CD4-positive, alpha-beta T cell treated with Interleukin-15 for 1 hour (primary cell): ENCODE measurements around the gene TBX10.
A peak's percentile ranks its signal among the peaks of the same experiment; 100 is the strongest.
"Not testable (repeated sequence)": the region's sequence is repeated elsewhere in the genome, so short reads cannot be mapped to it uniquely, and the experiment has no call there.

Experiments
- DNase-seq: peaks from one replicate; pipeline ENCODE4 v3.0.0-alpha.2; 2020

TBX10 gene

DNA sequence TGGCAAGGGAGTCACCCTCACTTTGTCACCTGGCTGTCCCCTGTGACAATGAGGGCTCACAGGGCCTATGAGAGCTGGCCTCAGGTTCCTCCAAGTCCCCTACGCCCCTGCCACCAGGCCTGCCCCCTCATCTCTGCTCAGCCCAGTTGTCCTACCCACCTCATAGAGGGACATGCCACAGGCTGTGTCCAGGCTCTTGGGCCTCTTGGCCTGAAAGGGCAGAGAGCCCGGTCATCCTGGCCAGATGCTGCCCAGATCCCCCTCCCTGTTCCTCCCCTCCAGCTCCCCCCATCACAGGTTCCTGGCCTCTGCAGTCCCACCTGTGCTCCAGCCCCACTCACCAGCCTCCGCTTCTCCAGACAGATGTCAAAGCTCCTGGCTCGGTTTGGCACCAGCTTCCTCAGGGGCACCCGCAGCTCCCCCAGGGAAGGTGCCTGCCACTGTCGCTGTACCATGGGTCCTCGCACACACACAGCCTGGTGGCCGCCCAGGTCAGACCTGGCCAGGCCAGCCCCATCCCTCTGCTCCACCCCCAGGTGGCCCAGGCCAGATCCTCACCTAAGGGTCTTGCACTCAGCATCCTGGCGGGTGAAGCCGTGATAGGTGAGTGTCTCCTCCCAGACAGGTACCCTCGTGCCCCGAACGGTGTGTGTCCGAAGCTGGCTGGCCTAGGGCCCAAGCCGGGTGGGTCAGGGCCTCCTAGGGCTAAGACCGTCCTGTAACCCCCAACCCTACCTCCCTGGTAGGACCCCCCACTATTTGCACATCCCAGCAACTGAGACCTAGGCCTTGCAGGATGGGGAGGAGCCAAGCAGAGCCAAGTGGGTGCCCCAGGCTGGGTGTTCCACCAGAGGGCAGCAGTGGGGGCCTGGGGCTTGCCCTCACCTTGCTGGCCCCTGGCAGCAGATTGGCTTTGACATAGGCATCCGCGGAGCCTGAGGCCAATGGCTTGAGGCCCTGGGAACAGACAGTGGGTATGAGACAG is 24.5 kb downstream of the TBX10 start:
- peak; percentile 57 for DNase-seq

DNA sequence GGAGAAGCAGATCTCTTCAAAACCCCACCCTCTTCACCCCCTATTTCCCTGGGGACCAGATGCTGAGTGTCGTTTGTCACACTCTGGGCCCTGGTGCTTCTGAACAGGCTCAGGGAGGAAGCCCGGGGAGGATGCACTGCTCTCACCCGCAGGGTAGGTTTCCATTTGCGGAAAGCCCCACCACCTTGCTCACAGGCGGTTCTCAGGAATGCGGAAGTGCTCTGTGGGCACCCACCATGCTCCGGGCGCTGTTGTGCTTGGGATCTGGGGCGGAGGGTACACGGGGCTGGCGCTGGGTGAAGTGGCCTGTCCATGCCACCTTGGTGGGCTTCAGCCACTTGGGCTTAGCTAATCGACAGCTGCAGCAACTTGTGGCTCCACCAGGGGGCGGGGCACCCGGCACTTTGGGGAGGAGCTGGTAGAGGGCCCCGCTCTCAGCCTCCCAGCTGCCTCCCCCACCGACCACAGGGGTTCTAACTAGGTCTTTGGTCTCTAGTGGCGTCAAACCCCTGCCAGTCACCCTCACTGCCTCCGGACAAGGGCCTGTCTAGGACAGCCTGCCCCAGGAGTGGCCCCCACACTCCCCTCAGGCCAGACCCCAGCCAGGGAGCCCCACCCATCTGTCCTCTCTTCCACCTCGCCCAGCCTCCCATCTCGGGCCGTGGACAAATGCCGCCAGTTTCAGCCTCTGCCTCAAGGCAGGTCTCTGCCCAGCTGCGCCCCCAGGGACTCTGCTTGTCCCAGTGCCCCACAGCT is 25.4 kb downstream of the TBX10 start:
- peak; percentile 93 for DNase-seq

DNA sequence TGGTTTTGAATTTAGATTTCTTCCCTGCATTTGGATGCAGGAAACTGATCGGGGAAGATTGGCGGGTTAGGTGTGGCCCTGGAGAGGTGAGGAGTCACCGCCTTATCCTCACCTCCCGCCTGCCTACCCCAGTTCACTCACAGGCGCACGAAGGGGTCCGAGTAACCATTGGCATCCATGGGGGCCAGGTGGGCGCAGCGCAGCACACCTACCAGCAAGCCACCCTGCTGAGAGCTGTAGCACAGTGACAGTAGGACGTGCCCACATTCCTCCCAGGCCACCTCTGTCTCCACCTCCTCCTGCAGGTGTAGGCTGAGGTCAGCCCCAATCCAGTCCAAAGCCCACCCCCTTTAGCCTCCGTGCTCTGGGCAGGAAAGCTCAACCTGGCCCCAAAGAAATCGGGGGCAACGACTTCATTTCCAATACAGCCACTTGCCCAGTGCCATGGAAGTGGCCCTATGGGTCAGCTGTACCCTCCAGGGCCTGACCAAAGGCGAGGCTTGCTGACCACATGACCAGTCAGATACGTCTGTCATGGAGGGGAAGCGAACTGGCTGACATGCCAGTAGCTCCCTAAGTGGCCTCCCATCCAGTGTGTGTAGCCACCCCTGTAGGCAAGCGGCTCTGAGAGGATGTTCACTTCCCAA is 26.1 kb downstream of the TBX10 start:
- DNase-seq = no peak

DNA sequence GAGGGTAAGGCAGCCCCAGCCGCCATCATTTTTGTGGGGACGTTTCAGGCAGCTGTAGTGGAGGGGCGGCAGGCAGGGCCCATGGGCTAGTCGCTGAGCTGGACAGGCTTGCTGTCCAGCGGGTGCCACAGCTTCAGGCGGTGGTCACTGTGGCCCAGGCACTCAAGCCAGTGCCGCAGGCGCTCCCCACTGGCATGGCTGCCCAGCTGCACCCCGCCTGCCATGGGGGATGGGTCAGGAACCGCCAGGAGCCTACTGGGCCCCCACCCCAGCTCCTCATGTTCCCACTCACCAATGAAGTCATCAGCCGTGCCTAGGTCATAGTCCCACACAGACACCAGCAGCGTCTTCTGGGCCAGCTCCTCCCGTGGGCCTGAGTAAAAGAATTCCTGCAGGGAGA is 26.8 kb downstream of the TBX10 start:
- DNase-seq = no peak

DNA sequence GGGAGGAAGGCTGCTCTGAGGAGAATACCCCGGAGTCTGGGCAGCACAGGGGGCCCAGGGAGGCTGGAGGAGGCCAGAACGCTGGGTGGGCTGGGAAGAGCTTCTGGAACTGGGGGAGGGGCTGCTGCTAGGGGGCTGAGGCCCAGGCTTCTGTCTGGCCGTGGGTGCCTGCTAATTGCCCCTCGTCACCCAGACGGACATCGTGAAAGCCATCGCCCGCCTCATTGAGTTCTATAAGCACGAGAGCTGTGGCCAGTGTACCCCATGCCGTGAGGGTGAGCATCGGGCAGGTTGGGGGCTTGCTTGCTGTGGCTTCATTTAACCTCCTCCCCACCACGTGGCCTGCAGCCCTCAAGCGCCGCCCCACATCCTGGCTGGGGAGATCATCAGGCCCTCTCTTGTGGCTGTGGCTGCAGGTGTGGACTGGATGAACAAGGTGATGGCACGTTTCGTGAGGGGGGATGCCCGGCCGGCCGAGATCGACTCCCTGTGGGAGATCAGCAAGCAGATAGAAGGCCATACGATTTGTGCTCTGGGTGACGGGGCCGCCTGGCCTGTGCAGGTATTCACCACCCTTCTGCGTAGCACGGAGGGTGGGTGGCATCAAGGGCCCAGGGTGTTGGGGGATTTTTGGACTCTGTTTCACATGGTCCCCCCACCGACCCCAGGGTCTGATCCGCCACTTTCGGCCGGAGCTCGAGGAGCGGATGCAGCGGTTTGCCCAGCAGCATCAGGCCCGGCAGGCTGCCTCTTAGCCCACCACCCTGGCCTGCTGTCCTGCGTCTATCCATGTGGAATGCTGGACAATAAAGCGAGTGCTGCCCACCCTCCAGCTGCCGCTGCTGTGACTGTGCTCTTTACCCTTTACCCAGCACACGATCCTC is 27.6 kb downstream of the TBX10 start:
- DNase-seq = no peak

DNA sequence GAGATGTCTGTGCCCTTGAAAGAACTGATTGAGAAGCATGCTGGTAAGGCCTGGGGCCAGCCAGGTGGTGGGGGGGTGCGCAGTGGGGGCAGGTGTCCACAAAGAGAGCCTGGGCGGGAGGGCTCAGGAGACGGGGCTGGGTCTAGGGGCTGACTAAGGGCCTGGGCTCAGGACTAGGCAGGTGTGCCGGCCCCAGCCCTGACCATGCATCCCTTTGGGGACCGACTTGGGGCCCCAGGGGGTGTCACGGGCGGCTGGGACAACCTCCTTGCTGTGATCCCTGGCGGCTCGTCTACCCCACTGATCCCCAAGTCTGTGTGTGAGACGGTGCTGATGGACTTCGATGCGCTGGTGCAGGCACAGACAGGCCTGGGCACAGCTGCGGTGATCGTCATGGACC is 28.4 kb downstream of the TBX10 start:
- DNase-seq = no peak

DNA sequence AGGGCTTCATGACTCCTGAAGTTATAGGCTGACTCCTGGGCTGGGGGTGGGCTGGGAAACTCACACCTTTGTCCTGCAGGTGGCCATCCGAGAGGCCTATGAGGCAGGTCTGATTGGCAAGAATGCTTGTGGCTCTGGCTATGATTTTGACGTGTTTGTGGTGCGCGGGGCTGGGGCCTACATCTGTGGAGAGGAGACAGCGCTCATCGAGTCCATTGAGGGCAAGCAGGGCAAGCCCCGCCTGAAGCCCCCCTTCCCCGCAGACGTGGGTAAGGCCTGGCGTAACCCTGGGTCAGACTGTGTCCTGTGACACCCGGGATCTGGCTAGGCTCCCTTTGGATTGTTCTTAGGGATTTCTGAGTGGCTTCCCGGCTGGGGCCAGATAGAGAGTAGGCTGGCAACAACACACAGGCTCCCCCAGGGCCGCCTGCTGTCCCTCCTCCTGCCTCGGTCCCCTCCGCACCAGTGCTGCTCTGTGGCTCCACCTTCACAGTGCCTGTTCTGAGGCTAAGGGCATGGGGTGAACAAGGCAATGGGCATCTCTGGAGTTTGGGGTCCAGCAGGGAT is 29.2 kb downstream of the TBX10 start:
- no peak for DNase-seq

DNA sequence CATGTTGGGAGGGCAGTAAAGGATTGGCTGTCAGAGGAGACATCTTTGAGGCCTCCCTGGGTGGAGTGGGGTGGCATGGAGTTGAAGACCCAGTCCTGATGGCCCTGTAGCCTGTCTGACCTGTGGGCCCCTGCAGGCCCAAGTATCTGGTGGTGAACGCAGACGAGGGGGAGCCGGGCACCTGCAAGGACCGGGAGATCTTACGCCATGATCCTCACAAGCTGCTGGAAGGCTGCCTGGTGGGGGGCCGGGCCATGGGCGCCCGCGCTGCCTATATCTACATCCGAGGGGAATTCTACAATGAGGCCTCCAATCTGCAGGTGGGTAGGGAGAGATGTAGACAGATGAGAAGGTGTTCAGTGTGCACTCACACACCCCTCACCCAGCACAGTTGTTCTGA is 30.2 kb downstream of the TBX10 start:
- no peak for DNase-seq

DNA sequence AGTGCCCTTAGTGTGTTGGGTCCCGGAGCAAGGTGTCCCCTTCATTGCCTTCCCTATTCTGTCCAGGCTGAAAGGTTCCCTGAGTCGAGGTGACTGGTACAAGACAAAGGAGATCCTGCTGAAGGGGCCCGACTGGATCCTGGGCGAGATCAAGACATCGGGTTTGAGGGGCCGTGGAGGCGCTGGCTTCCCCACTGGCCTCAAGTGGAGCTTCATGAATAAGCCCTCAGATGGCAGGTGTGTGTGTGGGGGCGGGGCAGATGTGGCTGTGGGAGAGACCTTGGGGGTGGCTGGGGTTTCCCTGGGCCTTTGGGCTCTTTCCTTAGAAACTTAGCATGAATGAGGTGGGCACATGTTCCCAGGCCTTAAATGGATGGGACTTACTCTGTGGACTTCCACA is 31.1 kb downstream of the TBX10 start:
- DNase-seq = no peak

DNA sequence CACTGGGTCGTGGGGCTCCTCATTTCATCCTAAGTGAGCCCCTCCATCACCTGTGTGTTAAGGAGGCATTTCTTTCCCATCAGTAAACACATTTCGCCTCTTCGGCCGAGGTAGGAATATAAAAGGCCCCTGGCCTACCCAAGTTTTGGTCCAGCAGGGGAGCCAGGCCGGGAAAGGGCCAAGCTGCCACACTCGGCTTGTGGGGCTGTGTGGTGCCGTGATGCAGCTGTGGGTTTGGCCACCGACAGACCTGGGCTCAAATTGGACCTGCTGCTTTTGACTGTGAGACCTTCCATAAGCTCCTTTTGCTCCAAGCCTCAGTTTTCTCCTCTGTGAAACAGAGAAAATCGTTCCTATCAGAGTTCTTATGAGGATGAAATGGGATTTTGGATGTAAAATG is 32.1 kb downstream of the TBX10 start:
- DNase-seq = no peak

DNA sequence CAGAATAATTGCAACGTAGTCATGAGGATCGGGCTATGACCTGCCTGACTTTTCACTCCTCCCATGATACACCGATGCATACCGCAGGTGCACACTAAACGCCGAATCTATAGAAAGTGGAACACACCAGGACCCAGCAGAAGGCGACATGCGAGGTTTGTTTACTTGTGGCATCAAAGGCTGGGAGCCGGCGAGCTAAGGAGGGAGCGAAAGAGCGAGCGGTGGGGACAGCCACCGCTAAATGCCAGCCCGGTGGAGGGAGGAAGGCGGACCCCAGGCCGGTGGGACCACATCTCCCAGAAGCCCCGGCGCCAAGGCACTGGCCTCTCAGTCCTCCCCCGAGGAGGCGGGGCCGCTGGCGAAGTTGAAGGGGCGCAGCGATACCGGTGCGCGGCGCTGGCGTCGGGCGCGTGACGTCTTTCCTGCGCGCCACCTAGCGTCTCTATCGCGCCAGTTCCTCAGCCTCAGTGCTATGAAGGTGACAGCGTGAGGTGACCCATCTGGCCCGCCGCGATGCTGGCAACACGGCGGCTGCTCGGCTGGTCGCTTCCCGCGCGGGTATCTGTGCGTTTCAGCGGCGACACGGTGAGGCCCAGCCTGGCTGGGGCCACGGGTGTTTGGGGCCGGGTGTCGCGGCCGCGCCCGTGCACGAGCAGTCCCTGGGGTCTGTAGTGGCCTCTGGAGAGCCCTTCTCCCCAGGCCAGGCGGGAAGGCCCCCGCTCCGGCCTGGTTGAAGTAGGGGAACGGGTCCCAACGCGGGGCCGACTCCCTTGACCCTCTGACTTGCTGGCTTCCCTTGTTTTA is 32.9 kb downstream of the TBX10 start, which contains the start of gene NDUFV1:
NDUFV1 (plus strand) TSS at position 445 of the 804 bp plus-strand sequence; CDS start at position 514, 69 bp downstream.
- DNase-seq = peak; percentile 95

DNA sequence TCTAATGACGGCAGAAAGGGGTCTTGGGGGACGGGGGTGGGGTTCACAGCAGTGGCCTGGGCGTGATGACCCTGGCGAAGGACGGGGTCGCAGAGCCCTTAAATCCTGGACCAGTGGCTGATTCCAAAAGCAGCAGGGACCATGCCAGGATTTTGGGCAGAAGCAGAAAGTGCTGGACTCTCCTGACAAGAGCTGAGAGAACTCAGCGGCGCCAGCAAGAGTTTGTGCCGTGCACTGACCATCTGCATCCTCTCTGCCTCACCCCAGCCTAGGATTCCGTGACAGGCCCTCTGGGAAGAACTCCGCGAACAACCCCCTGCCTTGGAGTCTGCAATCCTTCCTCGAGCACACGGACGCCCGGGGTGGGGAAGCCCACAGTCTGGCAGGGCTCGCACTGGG is 33.5 kb downstream of the TBX10 start:
- no peak for DNase-seq

DNA sequence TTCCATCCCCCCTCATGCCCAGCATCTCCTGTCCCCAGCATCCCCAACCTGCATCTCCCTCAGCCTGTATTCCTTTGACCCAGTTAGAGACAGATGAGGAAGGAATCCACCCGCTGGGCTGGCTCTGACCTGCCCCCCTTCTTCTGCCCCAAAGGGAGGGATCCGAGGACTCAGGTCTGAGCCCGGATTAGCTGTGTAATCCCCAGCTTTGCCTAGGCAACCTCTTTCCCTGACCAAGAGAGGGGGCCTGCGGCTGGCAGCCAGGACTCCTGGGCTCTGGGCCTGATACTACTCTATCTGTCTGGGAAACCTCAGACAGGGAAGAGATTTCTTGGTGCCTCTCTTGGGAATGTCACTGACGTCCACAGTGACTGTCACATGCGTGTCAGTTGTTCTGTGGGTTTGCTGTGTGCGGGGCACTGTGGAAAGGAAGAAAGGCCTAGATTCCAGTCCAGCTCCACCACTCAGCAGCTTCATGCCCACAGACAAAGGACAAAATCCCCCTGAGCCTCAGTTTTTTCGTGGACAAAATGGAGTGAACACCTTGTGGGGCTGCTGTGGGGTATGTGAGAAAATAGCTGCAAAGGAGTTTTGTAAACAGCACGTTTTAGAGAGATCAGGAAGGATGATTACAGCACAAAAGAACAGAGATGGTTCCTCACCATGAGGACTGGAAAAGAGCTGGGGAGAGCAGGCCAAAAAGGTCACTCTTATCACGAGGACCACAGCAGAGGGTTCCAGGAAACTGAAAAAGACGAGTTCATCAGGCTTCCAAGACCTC is 34.1 kb downstream of the TBX10 start:
- no peak for DNase-seq

DNA sequence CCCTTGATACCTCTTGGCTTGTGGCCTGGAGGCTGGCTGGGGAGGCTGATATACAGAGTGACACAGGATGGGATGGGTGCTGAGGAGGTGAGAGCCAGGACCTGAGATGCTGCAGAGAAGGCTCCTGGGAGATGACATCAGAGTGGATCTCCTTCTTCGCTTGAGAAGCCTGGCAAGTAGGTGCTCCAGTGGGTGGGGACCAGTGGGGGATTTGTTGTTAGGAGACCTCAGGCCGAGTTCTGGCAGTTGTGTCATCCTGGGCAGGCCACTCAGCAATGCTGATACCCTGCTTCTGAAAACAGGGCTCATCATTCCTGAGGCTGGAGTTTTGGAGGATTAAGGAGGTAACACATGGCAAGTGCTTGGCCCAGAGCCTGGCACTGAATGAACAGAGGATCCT is 34.7 kb downstream of the TBX10 start:
- DNase-seq = no peak

DNA sequence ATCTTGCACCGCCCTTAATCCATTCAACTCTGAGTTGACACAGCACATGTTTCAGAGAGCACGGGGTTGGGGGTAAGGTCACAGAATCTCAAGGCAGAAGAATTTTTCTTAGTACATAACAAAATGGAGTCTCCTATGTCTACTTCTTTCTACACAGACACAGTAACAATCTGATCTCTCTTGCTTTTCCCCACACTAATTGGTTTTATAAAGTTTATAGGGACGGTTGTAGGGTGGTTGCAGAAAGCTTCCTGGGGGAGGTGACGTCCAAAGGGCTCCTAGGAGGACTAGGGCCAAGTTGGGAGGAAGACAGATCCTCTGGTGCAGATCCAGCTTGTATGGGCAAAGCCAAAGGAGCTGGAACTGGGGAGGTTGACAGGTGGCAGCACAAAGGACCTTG is 35.4 kb downstream of the TBX10 start:
- not testable (repeated sequence) for DNase-seq

DNA sequence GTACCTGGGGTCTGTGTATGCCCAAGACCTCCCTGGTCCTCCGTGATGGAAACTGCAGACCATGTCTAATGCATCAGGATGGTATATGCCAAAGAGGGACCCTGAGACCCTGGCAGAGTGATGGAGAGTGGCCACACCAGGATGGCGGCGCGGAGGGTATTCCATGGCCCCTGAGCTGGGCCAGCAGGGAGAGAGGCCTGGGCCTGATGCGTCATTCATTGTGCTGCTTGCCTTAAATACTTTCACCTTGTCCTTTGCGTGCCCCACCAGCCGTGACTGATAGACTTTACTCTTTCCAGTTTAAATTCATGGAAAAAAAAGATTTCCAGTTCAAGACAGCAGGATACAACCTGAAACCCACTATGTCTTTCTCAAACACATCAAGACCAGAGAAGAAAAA is 38.5 kb downstream of the TBX10 start:
- no peak for DNase-seq

DNA sequence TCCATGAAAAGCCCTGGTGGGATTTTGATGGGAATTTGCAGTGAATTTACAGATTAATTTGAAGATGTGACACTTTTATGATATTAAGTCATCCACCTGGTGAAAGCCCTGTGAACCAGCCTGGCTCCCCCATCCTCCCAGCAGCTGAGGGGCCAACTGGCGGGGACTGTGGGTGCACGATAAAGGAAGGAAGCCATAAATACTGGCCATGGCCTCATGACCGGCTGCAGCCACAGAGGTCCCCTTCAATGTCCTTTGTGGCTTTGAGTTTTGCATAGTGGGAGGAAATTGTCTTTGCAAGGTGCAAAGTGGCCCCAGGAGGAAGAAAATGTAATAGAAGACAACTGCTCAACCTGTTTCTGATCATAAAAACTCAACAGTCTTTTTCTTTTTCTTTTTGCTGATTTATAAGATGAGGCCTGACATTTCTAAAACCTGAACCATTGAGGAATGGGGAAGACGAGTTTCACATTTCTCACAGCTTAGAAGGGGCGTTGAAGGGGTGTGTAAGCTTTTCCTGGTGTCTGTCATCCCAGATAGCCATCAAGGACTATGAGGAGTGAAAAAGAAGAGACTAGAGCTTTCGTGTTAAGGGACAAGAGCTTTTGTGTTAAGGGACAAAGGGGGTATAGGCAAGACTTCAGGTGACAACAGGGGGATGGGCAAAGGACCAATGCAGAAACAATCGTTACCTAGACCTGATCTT is 39.1 kb downstream of the TBX10 start:
- DNase-seq = no peak

DNA sequence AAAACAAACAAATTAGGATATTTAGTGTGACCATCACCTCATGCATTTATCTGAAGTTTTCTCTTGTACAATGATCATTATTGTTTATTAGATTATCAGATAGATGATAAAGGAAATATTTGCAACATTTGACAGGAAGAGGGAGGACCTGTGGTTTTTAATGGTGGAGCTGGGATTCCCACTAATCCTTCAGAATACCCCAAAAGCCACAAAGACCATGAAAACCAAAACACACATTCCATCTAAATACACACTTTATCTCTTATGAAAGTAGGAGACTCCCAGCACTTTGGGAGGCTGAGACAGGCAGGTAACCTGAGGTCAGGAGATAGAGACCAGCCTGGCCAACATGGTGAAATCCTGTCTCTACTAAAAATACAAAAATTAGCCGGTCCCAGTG is 40.4 kb downstream of the TBX10 start:
- no peak for DNase-seq

DNA sequence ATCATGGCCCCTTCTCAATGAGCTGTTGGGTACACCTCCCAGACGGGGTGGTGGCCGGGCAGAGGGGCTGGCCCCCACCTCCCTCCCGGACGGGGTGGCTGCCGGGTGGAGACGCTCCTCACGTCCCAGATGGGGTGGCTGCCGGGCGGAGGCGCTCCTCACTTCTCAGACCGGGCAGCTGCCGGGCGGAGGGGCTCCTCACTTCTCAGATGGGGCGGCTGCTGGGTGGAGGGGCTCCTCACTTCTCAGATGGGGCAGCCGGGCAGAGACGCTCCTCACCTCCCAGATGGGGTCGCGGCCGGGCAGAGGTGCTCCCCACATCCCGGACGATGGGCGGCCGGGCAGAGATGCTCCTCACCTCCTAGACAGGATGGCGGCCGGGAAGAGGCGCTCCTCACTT is 41.6 kb downstream of the TBX10 start:
- not testable (repeated sequence) for DNase-seq

DNA sequence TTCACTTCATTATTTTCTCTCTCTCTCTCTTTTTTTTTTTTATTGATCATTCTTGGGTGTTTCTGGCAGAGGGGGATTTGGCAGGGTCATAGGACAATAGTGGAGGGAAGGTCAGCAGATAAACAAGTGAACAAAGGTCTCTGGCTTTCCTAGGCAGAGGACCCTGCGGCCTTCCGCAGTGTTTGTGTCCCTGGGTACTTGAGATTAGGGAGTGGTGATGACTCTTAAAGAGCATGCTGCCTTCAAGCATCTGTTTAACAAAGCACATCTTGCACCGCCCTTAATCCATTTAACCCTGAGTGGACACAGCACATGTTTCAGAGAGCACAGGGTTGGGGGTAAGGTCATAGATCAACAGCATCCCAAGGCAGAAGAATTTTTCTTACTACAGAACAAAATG is 42.1 kb downstream of the TBX10 start:
- DNase-seq = not testable (repeated sequence)
